HG03457 (cell line): ENCODE measurements around the gene RTN4.

Experiments used
- ATAC-seq: cut with Tn5 transposase; IDR thresholded peaks from one replicate; pipeline ENCODE4 v1.9.1; 2021; ENCODE audit warnings: moderate number of reproducible peaks; ENCODE audit not compliant: unreplicated experiment

The RTN4 gene

DNA sequence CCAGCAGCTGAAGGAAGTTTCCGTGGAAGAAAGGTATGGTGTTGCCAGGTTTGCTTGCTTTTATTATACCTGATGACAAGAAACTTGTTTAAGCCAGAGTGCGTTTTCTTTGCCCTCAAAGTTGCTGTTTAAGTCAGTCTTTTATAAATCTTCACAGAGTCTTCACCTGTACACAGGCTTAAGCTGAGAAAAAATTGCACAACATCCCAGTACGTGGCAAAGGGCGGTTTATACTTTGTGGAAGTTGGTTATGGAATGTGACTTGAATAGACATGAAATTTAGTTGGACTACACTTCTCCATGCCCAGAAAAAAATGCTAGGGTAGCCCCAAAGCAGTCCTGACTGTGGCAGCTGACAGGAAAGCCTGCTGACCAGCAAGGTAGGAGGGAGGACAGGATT, 121.5 kb downstream of the RTN4 start:
- ATAC-seq: no peak

DNA sequence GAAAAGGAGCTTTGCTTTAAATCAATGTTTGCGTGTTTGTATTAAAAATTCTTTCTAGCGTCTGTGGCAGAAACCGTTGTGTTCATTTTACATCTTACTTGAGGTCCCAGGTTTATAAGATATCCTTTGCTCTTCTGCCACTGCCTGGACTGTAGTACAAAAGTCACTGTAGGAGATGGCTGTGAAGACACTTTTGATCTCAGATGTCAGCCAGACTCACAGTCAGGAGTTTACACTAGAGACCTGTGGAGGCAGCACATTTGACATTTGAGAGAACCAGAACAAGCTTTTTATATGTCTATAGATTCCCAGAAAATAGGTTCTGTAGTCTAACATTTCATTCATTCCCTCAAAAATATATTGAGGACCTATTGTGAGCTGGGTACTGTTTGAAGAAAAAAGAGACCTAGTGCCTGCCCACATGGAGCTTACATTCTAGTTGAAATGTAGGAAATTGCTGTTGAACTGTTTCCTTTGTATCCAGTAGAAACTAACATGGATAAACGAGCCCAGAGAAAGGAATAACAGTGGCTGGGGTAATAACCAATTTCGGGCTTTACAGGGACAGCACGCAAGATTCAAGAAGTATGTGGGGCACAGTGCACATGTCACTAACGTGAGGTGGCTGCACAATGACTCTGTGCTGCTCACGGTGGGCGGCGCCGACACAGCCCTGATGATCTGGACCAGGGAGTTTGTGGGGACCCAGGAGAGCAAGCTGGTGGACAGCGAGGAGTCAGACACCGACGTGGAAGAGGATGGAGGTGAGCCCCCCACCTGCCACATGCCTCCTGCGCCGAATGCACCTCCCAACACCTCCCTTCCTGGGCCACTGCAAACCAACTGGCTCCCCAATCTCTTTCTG, 122.3 kb downstream of the RTN4 start:
- ATAC-seq: no peak

DNA sequence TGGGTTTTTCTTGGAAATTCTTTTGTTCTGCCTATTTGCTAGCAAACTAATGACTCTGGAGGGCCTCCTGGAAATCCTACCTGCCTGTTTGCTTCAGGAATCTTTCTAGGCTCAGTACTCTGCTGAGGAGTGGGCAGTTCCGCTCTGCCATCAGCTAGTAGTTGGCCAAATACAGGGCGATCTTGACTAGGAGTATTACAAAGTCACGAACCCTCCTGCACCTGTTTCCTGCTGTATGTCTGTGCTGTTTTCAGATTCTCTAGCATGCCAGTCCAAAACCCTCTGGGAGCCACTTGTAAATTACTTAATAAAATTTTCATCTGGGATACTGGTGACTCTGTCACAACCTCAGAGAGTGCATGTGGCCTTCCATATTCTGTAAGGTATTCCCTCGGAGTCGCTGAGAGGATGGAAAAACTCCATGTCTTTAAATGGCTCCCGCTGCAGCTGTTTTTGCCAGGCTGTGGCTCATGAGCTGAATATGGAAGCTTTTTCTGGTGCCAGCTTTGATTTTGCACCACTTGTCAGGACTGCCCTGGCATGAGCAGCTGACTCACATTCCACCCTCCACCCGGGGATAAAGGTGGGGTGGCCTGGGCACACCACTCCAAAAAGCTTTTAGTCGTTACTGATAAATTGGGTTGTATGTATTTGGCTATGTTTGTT, 123.0 kb downstream of the RTN4 start:
- ATAC-seq: no peak

DNA sequence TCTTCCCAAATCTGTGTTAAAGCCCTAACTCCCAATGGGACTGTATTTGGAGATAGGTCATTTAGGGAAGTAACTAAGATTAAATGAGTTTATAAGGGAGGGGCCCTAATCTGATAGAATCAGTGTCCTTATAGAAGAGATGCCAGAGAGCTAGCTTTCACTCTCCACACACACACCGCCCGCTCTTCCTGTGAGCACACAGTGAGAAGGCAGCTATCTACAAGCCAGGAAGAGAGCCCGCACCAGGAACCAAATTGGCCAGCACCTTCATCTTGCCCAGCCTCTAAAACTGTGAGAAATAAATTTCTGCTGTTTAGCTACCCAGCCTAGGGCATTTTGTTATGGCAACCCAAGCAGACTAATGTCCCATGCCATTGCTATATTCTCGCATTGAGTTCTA, 125.2 kb downstream of the RTN4 start:
- ATAC-seq: no peak

DNA sequence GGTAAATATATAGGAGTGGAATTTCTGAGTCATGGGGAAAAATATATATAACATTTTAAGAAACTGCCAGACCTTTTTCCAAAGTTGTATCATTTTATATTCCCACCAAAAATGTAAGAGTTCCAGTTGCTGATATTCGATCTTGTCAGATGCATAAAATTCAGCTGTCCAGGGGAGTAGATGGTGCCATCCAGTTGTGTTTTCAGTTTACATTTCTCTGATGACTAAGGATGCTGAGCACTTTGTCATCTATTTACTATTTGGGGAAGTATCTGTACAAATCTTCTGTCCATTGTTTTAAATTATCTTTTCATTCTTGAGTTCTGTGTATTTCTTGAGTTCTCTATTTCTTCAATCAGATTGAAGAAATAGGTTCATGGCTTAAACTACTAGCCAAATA, 126.1 kb downstream of the RTN4 start:
- no peak for ATAC-seq
